GM19324 (cell line): Measurements from ENCODE around the gene ABHD14A.
"Not testable (repeated sequence)": the region's sequence is repeated elsewhere in the genome, so short reads cannot be mapped to it uniquely, and the experiment has no call there.

Experiments used
- ATAC-seq: cut with Tn5 transposase; IDR thresholded peaks from one replicate; pipeline ENCODE4 v1.9.1; 2021; ENCODE audit warnings: mild to moderate bottlenecking, moderate library complexity; ENCODE audit not compliant: unreplicated experiment, low FRiP score

The ABHD14A gene

GRCh38 chr3:51990501-51990971 is 15.7 kb downstream of the ABHD14A start:
- not testable (repeated sequence) for ATAC-seq

- no peak for ATAC-seq
These were observed 17.3 kb downstream of the ABHD14A start for GRCh38 chr3:51992017-51992682.

GRCh38 chr3:51993657-51994056 is 18.8 kb downstream of the ABHD14A start:
- not testable (repeated sequence) for ATAC-seq

- no peak for ATAC-seq
These were observed 19.7 kb downstream of the ABHD14A start for GRCh38 chr3:51994530-51994929.

GRCh38 chr3:51995346-51996163 is 20.7 kb downstream of the ABHD14A start, which contains the start of gene RPL29:
Gene RPL29, minus strand, starts transcription at chr3:51995895. Its CDS starts 434 bp downstream, at chr3:51995461.
- peak; percentile 87 for ATAC-seq

GRCh38 chr3:51997172-51997571 is 22.3 kb downstream of the ABHD14A start:
- ATAC-seq: no peak

GRCh38 chr3:51997935-51998596 is 23.2 kb downstream of the ABHD14A start:
- ATAC-seq: no peak

- no peak for ATAC-seq
These were observed 23.9 kb downstream of the ABHD14A start for GRCh38 chr3:51998774-51999173.

GRCh38 chr3:51999846-52000245 is 25.0 kb downstream of the ABHD14A start:
- no peak for ATAC-seq

- ATAC-seq: peak; percentile 64
These were observed 26.6 kb downstream of the ABHD14A start for GRCh38 chr3:52001443-52001974.

- no peak for ATAC-seq
These were observed 27.9 kb downstream of the ABHD14A start for GRCh38 chr3:52002748-52003147.

- no peak for ATAC-seq
These were observed 29.4 kb downstream of the ABHD14A start for GRCh38 chr3:52004163-52004787.

GRCh38 chr3:52004906-52005395 is 30.1 kb downstream of the ABHD14A start:
- ATAC-seq: no peak

GRCh38 chr3:52005571-52005986 is 30.7 kb downstream of the ABHD14A start:
- no peak for ATAC-seq

GRCh38 chr3:52006017-52006819 is 31.4 kb downstream of the ABHD14A start:
- ATAC-seq: no peak

- ATAC-seq: no peak
These were observed 31.9 kb downstream of the ABHD14A start for GRCh38 chr3:52006820-52007133.

- no peak for ATAC-seq
These were observed 32.4 kb downstream of the ABHD14A start for GRCh38 chr3:52007291-52007690.

GRCh38 chr3:52010431-52010830 is 35.6 kb downstream of the ABHD14A start:
- no peak for ATAC-seq

- ATAC-seq: no peak
These were observed 37.8 kb downstream of the ABHD14A start for GRCh38 chr3:52012699-52013098.
